Activated effector memory CD4-positive, alpha-beta T cell treated with anti-CD3 and anti-CD28 coated beads, Interleukin-2, amount 50 U/mL, for 16 hours (primary cell): Measurements from ENCODE around the gene NR3C2.
A peak's percentile ranks its signal among the peaks of the same experiment; 100 is the strongest.

ENCODE experiments used
- DNase-seq: peaks from one replicate; pipeline ENCODE4 v3.0.0-alpha.2; 2020

NR3C2 gene

DNA sequence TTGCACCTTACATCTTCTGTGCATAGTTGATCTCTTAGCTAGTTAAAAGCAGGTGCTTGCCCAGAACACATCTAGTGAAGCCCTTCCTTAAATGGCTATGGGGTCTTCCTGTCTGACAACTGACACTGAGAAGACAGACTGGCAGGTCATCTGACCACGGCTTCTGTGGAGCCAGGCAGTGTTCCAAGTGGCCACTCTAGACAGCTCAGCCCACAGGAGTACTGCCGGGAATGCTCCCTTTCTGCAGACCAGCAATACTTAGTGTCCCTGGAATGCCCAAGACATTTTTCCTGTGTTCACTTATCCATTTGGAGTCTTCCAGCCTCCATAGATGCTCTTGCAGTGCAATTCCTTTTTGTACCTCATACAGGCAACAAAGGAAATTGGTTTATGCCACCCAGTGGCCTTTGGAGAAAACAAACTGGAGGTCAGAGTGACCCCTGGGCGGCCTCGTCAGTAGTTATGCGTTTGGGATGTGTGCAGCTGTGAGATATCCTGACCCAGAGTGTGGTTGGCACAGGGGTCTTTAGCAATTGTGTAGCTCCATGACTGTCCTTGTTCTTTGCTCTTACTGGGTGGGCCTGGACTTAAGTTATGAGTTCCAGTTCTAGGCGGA is 374.8 kb downstream of the NR3C2 start:
- no peak for DNase-seq

DNA sequence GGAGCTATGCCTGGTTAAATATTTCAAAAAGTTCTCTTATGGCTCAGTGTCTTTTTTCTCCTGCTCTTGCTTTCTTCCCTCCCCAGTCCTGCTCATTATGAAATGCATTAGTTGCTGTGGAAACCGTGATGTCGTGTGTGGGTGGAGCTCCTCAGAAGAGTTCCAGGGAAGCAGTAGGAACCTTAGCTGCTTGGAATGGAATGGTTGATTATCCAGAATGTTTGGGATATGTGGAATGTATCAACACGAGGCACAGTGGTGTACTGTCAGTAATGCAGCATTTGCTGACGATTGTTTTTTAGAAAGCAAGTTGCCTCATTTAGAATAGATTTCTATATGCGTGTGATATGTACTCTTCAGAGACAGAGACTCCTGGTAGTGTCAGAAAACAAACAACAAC is 377.1 kb downstream of the NR3C2 start:
- DNase-seq, result no peak

DNA sequence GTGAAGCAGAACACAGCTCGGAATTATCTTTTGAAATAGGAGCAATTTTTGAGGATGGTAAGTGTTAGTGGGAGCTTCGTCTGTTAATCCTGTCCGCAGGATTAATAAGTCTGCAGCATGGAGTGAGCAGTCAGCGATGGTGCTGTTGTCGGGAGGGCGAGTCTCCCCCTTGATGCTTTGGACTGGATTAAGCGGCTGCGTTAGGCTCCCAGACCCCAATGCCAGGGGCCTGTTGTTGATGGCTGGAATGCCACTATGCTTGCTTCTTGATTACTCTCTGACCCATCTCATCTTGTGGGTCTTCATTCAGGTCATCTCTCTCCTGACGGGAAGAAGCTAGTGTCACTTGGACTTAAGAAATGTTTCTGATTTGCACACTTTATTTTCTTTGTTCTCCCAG is 377.8 kb downstream of the NR3C2 start:
- DNase-seq, result no peak

- DNase-seq, result no peak
These were observed 379.8 kb downstream of the NR3C2 start for GRCh38 chr4:148062301-148062950.

- DNase-seq, result no peak
These were observed 380.4 kb downstream of the NR3C2 start for GRCh38 chr4:148061795-148062194.

- no peak for DNase-seq
These were observed 381.1 kb downstream of the NR3C2 start for GRCh38 chr4:148061141-148061481.

DNA sequence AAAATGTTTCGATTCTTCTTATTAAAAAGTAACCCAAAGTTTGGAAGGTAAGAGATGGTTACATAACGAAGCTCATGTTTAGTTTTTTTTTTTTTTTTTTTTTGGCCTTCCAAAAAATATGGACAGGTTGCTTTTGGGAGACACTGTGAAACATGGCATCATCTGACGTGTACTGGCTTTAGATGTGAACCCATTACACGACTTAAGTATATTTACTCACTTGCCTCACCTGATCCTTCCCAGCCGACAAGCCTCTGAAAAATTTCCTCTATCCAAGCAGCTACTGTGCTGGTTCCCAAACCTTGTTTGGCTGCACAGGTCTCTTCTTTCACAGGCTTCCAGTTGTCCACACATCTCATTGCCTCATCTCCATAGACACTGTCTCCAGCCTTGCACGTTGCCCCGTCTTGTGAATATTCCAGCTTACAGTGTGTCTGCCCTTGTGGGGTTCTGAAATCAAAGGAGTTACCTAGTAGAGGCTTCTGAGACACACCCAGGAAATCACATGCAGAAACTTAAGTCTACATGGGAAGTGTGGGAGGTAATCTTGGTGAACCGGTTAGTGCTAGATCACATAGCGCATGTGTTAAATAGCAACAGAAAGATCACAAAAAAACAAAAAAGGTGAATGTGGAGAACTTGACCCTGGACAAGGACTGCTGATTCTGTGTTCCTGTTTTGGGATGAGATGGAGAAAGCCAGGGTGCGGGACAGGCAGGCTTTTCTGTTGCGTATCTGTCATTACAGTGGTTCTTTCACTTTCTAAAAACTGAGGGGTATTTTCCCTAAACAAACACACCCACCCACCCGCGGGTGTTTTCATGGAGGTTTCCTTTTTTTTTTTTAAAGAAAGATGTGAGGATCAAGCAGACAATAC is 381.7 kb downstream of the NR3C2 start:
- DNase-seq, result no peak

GRCh38 chr4:148059617-148060180 is 382.5 kb downstream of the NR3C2 start:
- no peak for DNase-seq

DNA sequence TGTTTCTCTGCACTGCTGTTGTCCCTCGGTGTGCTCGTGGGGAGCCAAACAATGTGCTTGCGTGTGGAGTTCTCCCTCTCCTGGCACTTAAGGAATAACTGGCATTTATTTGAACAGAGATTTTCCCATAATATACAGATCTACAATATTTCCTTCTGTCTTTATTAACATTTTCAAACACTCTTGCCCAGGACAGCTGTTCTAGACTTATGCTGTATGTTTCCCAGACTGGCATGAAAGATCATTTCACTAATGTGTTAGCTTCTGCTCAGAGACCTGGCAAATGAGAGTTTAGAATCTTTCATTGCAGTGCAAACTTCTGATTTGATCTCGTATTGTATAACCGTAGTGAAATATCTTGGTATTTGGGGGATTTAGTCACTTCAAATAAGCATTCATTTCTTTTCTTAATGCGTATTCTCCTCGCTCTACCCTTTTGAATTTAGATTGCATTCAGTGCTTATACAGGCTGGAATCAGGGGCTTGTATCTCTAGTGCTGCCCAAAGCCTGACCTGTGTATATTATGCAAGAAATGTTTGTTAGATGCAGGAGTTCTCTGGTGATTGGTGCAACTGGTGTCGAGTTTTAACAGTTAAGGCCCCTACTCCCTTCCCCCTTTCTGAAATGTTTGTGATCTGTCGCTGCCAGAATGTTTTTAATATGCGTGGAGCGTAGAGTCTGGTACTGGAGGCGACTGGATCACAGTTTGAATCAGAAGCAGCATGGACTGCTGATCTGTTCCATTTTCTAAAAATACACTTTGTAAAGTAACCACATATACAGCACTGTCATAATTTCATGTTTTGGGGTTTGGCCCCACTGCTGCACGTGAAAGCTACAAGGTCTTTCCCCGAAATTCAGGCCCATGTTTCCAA is 384.0 kb downstream of the NR3C2 start:
- no peak for DNase-seq

DNA sequence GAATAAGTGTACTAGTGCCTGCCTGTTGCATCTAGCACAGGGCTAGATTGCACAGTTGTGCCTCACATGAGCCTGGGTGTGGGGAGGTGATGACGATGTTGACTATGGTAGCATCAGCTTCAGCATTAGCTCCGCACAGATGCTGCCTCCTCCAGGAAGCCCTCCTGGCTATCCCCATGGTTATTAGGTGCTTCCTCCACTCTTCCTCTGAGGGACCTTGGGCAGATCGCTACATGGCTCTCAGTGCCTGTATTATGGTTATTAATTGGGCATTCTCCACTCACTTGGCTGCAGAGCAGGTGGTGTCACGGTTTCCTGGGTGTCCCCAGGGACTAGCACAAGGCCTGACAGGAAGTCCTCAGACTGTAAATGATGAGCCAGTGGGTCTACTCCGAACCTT is 384.7 kb downstream of the NR3C2 start:
- DNase-seq, result no peak

DNA sequence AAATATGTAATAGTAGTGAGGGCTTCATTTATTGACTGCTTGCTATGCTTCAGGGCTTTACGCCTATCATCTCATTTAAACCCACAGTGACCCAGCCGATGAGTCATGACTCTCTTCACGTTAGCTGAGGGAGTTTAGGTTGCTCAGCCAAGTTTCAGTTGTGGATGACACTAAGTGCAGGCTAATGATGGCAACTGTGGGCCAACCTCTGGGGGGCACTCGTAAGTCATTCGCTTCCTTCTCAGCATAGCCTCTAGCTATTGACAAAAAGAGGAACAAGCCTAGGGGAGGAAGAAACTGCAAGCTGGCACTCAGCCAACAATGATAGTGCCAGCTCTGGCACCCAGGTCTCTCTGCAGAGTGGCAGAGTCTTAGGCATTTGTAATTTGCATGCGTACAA is 385.3 kb downstream of the NR3C2 start:
- peak; percentile 83 for DNase-seq

DNA sequence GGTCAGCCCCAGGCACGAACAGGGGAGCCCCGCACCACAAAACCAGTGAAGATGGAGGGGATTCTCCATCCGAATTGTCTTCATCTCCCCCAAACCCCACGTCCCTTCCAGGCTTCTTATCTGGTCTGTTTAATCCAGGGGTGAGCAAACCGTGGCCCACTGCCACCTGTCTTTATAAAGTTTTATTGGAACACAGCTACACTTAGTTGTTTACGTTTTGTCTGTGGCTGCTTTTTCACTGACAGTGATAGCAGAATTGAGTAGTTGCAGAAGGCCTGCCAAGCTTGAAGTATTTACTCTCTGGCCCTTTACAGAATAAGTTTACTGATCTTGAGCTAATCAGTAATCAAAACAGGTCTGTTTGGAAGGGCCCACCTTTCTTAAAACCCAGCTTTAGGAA is 386.4 kb downstream of the NR3C2 start:
- no peak for DNase-seq

DNA sequence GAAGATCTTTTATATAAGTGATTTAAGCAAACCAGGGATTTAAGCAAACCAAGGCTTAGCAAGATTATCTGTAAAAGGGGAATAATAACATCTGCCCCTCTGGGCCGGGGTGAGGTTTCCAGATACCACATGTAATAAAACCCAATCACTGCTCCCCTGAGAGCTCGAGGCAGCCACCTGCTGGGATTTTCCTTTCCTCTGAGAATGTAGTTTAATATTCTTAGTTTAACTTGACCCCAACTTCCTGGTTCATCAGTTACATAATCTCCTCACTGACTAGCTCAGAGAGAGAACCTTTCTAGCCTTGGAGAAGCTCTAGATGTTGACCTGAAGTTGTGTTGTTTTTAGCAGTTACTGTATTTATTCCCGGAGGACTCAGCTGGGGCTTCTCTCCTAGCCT is 387.9 kb downstream of the NR3C2 start:
- DNase-seq, result no peak

DNA sequence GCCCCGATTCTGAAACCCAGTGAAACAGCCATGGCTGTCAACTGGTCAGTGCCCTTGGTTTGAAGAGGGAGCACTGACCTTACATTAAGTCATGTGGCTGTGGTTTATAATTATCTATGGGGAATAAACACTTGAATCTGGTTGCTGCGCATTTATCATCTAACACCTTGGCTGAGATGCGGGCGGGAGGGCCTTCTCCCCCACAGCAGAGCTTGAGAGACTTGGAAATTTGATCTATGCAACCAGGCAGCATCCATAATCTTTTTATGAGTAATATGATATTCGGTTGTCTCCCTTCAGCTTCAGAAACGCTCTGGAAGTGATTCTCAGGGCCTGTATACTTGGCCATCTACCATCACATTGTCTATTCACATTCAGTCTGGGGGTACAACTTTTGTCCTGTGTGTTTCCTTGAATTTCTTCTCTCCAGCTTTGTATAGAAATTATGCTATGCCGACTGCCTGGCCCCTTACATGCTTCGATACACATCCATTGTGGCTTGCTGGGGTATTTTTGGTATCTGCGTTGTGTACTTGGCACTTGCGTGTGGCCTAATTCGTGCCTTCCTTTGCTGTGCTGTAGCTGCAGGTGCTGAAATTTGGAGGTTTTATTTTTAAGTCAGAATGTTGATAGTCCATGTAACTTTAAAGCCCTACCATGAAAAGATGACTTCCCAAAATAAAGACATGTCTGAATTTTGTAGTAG is 388.8 kb downstream of the NR3C2 start:
- DNase-seq, result no peak

GRCh38 chr4:148052448-148052847 is 389.8 kb downstream of the NR3C2 start:
- no peak for DNase-seq

DNA sequence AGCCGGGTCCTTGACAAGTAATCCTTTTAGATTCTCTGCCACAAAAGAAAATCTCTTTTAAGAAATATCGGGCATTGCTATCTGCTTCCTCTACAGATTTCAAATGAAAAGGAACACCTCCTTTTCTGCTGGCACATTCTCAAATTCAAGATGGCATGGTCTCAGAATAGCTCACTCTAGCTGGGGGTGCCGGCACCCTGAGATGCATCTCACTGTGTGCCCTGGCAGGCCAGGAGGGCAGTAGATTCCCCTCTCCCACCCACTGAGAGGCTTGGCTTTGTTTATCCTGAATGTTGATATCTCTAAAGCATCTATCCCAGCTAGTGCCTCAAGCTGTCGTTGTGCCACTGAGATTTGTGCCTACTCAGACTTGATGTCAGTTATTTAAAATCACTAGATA is 390.8 kb downstream of the NR3C2 start:
- DNase-seq, result no peak

- no peak for DNase-seq
These were observed 393.6 kb downstream of the NR3C2 start for GRCh38 chr4:148048598-148048997.

GRCh38 chr4:148044912-148045352 is 397.3 kb downstream of the NR3C2 start:
- no peak for DNase-seq

DNA sequence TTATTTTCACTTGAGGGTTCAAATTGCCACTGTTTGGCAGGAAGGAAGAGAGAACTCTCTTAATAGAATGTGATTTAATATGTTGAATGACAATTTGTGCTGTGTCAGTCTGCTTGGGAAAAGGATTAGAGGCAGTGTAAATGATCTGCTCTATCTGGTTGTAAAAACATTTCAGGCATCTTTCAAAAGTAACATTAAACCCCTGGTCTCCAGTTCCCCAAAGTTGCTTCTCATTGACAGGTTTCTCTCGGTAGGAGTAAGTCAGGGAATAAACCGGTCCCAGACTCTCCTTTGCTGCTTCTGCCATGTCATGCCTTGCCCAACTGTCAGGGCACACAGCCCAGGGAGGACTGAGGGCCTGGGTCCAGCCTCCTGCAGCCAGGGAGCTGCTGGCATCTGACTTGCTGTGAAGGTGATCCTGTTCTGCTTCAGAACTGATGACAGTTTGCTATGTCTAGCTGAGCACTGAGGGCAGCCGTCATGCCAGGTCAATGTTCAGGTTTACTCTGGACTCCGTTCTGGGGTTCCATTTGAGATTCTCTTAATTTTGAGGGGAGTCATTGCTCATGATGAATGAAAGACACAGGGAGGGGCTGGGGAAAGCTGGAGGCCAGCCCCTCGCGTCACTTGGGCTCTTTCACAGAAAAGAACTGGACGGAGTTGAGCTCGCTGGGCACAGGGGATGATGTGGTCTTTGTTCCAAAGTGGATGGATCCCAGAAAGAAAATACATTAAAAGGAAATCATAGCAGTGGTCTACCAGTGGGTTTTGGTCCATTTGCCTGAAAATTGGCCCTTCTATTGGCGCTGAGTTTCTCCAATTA is 397.9 kb downstream of the NR3C2 start:
- no peak for DNase-seq

- DNase-seq, result no peak
These were observed 400.4 kb downstream of the NR3C2 start for GRCh38 chr4:148041606-148042329.
